Uterus (tissue), 4 donors: ENCODE results near the gene TNFAIP8L1. TPM values are rescaled to one million over a fixed set of nuclear protein-coding genes. Genes with fewer than 3 reads are reported as not detected.

Source experiments
- DNase-seq, 2 donors: peaks; one replicate each; pipeline ENCODE4 v3.0.0-alpha.2; 2019 to 2020
- H3K27ac ChIP-seq, 2 donors: fragments of 200-600 bp; sonication (generic); 1 replicate in 1 of 2; 2 replicates in 1 of 2; pipeline ENCODE4 v1.5.1; 2016 to 2018
- H3K27me3 ChIP-seq, 2 donors: fragments of 200-600 bp; sonication (generic); one replicate each; pipeline ENCODE4 v1.5.1; 2018 to 2019; ENCODE audit warnings: control low read depth in 1 of 2
- H3K36me3 ChIP-seq, 2 donors: fragments of 200-600 bp; sonication (generic); one replicate each; pipeline ENCODE4 v1.5.1; 2019; ENCODE audit warnings: control low read depth in 1 of 2
- H3K4me1 ChIP-seq, 2 donors: fragments of 200-600 bp; sonication (generic); one replicate each; pipeline ENCODE4 v1.5.1; 2018 to 2019; ENCODE audit warnings: control low read depth in 1 of 2
- H3K4me3 ChIP-seq, 2 donors: fragments of 200-600 bp; sonication (generic); 1 replicate in 1 of 2; 2 replicates in 1 of 2; pipeline ENCODE4 v1.5.1; 2018 to 2019; ENCODE audit warnings: mild to moderate bottlenecking in 1 of 2
- H3K9me3 ChIP-seq, 2 donors: fragments of 200-600 bp; sonication (generic); one replicate each; pipeline ENCODE4 v1.5.1; 2019; ENCODE audit warnings: control low read depth in 1 of 2
- POLR2A ChIP-seq, 2 donors: fragments of 450-650 bp; IDR thresholded peaks; one replicate each; pipeline ENCODE4 v1.6.1; 2016; ENCODE audit warnings: antibody characterized with exemption in 2 of 2, mild to moderate bottlenecking in 1 of 2, moderate library complexity in 1 of 2
- intact Hi-C: fragments of 100-400 bp; cut with DNase I; formaldehyde crosslinking; loops from one replicate; pipeline ENCODE4 v1.15.1; 2023; ENCODE audit warnings: low total_unique reads
- total RNA-seq, 4 donors: library from RNA; depleted of rRNA in 3 of 4; stranded (reverse); fragments of >200 nt in 3 of 4; gene quantifications; one replicate each; pipeline versions ENCODE4 v1.1.0 to v1.2.4, GENCODE V29; 2014 to 2023
- TF ChIP-seq, protein P1 (sequence below), 4 experiments: fragments of 200-600 bp in 2 of 4; fragments of 450-650 bp in 2 of 4; sonication (generic) in 2 of 4; IDR thresholded peaks; one replicate each; pipeline ENCODE4 v1.5.1; 2016 to 2019; ENCODE audit warnings: antibody characterized with exemption in 4 of 4, mild to moderate bottlenecking in 2 of 4, moderate library complexity in 1 of 4
- donor health status: DM: yes; HTN: yes; CAD: no.

Gene TNFAIP8L1
- total RNA-seq, 4 donors from 2014 or later, result 0.77 to 20.6 (median 9.1) TPM

DNA sequence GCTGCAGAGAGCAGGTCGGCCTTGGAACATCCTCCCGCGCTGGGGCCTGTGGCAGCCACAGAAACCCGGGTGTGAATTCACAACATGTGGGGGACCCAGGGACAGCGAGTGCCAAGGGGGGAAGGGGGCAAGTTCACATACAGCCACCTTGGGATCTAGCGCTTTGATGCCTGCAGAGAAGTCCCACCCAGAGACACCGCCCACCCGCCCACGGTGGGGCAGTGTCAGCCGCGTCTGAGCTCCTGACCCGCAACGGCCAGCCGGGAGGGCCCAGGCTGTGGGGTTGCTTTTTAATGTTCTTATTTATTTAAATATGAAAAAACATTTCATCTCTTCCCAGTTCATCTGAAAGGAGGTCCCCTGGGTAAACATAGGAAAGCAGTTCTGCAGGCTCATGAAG lies 17.9 kb downstream of the TNFAIP8L1 start:
- Histone ChIP-seq H3K4me1 (no peaks in the 10 kb centered on the region), H3K4me3 (no peak overlapping the region), H3K9me3 (peaks cover 0 to 8% of the 10 kb centered on the region in 2 donors), H3K27ac (no peak overlapping the region), H3K27me3 (no peaks in the 10 kb centered on the region), H3K36me3 (no peaks in the 10 kb centered on the region)
- TF ChIP-seq POLR2A (IDR thresholded peaks at IDR 0.05), result no peak
- TF ChIP-seq, protein P1, sequence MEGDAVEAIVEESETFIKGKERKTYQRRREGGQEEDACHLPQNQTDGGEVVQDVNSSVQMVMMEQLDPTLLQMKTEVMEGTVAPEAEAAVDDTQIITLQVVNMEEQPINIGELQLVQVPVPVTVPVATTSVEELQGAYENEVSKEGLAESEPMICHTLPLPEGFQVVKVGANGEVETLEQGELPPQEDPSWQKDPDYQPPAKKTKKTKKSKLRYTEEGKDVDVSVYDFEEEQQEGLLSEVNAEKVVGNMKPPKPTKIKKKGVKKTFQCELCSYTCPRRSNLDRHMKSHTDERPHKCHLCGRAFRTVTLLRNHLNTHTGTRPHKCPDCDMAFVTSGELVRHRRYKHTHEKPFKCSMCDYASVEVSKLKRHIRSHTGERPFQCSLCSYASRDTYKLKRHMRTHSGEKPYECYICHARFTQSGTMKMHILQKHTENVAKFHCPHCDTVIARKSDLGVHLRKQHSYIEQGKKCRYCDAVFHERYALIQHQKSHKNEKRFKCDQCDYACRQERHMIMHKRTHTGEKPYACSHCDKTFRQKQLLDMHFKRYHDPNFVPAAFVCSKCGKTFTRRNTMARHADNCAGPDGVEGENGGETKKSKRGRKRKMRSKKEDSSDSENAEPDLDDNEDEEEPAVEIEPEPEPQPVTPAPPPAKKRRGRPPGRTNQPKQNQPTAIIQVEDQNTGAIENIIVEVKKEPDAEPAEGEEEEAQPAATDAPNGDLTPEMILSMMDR (IDR thresholded peaks at IDR 0.05), result no peak
- DNase-seq, result no peak
- intact Hi-C loops, result no loop called here

DNA sequence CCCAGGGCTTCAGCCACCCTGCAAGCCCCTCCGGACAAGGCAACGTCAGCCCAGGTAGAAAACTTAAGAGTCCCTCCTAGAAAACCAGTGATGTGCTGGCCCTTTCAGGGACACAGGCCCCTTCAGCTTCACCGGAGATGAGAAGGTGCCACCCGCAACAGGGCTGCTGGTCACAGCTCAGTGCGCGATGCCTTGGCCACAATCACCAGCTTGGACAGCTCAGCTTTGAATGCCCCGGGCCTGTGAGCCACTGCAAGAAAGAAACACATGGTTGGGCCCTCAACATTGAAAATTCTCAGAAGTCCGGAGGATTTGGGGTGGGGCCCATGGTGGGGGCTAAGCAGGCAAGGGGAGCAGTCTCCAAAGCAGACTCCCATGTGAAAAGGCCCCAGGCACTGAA lies 18.5 kb downstream of the TNFAIP8L1 start:
- TF ChIP-seq, protein P1 (IDR thresholded peaks at IDR 0.05), result no peak
- TF ChIP-seq POLR2A (IDR thresholded peaks at IDR 0.05), result no peak
- intact Hi-C loops, result no loop called here
- no peaks in the 10 kb centered on the region for H3K36me3 ChIP-seq
- H3K9me3 ChIP-seq, result peaks cover 0 to 8% of the 10 kb centered on the region in 2 donors
- DNase-seq, result no peak
- H3K27me3 ChIP-seq, result no peaks in the 10 kb centered on the region
- H3K27ac ChIP-seq, result no peak overlapping the region
- H3K4me1 ChIP-seq, result no peaks in the 10 kb centered on the region
- H3K4me3 ChIP-seq, result no peak overlapping the region

DNA sequence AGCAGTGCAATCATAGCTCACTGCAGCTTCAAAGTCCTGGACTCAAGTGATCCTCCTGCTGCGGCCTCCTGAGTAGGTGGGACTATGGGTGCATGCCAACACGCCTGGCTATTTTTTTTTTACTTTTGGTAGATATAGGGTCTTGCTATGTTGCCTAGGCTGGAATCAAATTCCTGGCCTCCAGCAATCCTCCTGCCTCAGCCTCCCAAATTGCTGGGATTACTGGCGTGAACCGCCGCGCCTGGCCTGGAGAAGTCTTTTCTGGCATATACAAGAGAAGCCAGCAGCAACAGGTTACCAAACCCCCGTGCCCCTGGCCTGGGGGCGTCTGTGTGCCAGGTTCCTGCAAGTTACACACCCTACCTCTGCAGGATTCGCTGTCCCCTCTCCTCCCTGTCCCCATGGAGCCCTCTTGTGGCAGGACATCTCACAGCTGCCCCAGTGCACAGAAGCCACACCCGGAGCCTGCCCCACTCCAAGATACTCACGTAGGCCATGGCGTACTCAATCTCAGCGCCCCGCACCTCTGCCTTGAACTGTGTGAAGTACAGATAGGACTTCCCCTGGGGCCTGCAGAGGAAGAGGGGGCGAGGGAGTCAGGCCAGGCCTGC lies 21.0 kb downstream of the TNFAIP8L1 start:
- no peak overlapping the region for H3K4me3 ChIP-seq
- H3K36me3 ChIP-seq, result no peaks in the 10 kb centered on the region
- DNase-seq, result no peak
- no peak overlapping the region for H3K27ac ChIP-seq
- H3K9me3 ChIP-seq, result peaks cover 0 to 8% of the 10 kb centered on the region in 2 donors
- H3K27me3 ChIP-seq, result no peaks in the 10 kb centered on the region
- TF ChIP-seq, protein P1 (IDR thresholded peaks at IDR 0.05), result no peak
- TF ChIP-seq POLR2A (IDR thresholded peaks at IDR 0.05), result no peak
- H3K4me1 ChIP-seq, result no peaks in the 10 kb centered on the region
- intact Hi-C loops, result no loop called here

DNA sequence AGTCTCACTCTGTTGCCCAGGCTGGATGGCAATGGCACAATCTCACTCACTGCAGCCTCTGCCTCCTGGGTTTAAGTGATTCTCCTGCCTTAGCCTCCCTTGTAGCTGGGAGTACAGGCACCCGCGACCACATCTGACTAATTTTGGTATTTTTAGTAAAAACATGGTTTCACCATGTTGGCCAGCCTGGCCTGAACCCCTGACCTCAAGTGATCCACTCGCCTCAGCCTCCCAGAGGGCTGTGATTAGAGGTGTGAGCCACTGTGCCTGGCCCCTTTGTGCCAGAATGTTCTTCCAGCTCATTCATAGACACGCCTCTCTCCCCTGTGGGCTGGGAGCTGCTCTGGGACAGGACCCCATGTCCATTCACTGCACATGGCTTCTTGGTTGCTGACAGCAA lies 21.7 kb downstream of the TNFAIP8L1 start:
- intact Hi-C loops, result no loop called here
- no peak overlapping the region for H3K27ac ChIP-seq
- TF ChIP-seq POLR2A (IDR thresholded peaks at IDR 0.05), result no peak
- TF ChIP-seq, protein P1 (IDR thresholded peaks at IDR 0.05), result no peak
- no peaks in the 10 kb centered on the region for H3K27me3 ChIP-seq
- no peak overlapping the region for H3K4me3 ChIP-seq
- DNase-seq, result no peak
- peaks cover 0 to 8% of the 10 kb centered on the region in 2 donors for H3K9me3 ChIP-seq
- no peaks in the 10 kb centered on the region for H3K4me1 ChIP-seq
- H3K36me3 ChIP-seq, result no peaks in the 10 kb centered on the region

DNA sequence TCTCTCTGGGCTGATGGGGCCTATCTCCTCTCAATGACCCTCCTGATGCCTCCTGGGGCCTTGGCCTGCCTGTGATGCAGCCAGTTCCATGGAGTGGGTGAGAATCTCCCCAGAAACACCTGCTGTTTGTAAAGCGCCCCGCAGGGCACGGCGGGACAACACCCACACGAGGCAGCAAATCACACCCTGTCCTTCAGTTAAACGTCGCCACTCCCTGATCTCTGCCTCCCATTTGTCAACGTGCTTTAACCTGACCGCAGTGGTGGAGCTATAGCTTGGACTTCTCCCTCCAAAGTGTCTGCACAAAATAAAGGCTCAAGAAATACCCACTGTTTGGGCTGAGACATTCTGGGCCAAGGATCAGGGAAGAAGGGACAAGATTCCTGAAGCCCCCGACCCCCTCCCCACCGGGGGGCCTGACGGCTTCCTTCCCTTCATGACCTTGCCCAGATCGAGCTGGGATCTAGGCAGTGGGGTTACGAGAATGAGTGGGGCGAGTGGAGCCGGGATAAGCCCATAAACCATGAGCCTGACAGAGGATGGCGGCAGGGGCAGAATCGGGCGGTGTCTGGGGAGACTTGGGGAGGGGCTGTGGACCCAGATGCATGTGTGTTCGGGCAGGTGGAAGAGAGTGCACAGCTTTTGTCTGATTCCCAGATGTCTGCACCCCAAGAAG lies 22.8 kb downstream of the TNFAIP8L1 start:
- no peak for DNase-seq
- intact Hi-C loops, result no loop called here
- Histone ChIP-seq H3K27me3 (no peaks in the 10 kb centered on the region), H3K27ac (no peak overlapping the region), H3K36me3 (no peaks in the 10 kb centered on the region), H3K9me3 (peaks cover 0 to 8% of the 10 kb centered on the region in 2 donors), H3K4me1 (no peaks in the 10 kb centered on the region), H3K4me3 (no peak overlapping the region)
- TF ChIP-seq, protein P1 (IDR thresholded peaks at IDR 0.05), result no peak
- no peak for TF ChIP-seq POLR2A (IDR thresholded peaks at IDR 0.05)
